GDM1 (cell line): ENCODE measurements around the gene JMJD1C.
"Not testable (repeated sequence)": the region's sequence is repeated elsewhere in the genome, so short reads cannot be mapped to it uniquely, and the experiment has no call there.

ENCODE experiments used
- DNase-seq: peaks from one replicate; lab custom pipeline; 2025; lab: John Stamatoyannopoulos, UW

Gene JMJD1C

GRCh38 chr10:63348245-63348850 is 117.4 kb downstream of the JMJD1C start:
- DNase-seq, result no peak

DNA sequence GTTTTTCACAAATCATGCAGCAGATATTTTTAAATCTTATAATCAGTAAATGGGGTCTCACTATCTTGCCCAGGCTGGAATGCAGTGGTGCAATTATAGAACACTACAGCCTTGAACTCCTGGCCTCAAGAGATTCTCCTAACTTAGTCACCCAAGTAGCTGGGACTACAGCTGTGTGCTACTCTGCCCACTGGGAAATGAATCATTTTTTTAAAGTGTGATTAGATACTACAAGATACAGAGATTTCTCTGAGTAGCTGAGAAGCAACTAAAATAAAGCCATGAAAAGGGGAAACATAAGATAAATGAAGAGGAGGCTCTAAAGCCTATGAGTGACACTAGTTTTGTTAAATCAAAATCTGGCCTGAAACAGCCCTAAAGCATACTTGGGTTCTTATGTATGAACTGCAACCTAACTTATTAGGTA is 119.7 kb downstream of the JMJD1C start:
- no peak for DNase-seq

DNA sequence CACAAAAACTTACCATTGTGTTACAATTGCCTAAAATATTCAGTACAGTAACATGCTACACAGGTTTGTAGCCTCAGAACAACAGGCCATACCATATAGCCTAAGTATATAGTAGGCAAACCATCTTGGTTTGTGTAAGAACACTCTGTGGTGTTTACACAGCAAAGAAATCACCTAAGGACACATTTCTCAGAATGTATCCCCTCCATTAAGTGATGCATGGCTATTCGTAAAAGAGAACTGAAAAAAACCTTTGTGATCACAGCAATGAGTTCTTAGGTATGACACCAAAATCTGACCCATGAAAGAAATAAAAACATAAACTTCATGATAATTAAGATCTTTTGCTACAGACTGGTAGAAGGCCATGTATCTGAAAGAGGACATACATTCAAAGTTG is 121.5 kb downstream of the JMJD1C start:
- no peak for DNase-seq

DNA sequence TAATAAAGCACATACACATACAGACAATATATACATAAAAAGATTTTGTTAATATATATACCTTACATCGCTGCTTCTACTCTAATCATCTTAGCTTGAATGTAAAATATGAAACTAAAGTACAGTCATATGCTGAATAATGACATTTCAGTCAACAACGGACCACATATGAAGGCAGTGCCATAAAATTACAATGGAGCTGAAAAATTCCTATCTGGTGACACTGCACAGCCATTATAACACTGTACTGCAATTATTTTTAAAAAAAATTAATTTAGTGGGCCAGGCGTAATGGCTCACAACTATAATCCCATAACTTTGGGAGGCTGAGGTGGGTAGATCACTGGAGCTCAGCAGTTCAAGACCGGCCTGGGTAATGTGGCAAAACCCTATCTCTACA is 122.3 kb downstream of the JMJD1C start:
- DNase-seq, result no peak

GRCh38 chr10:63339640-63340039 is 126.1 kb downstream of the JMJD1C start:
- DNase-seq, result not testable (repeated sequence)

- no peak for DNase-seq
Observed at GRCh38 chr10:63337455-63338251, 128.1 kb downstream of the JMJD1C start.

GRCh38 chr10:63331586-63331985 is 134.2 kb downstream of the JMJD1C start:
- no peak for DNase-seq

- no peak for DNase-seq
Observed at GRCh38 chr10:63324495-63324854, 141.3 kb downstream of the JMJD1C start.

DNA sequence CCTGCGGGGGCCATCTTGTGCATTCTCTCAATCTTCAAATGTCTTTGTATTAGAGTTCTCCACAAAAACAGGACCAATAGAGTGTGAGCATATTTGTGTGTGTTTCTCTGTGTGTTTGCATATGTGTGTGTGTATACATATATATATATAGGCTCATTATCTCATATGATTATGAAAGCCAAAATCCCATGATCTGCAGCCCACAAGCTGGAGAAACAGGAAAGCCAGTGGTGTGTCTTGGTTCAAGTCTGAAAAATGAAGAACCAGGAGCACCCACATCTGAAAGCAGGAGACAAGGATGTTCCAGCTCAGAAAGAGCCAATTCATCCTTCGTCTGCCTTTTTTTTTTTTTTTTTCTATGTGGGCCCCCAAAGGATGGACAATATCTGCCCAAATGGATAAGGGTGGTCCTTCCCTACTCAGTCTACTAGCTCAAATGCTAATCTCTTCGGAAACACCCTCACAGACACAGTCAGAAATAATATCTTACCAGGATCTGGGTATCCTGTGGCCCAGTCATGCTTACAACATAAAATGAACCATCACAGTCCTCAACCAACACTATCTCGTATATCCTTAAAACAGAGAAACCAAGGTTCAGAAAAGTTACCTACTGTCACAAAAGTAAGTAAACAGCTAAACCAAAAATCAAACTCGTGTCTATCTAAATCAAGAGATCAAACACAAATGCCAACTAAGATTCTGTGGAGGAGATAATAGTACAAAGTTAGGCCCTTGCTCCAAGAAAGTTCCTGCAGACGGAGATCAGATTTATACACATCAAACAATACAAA is 141.9 kb downstream of the JMJD1C start:
- no peak for DNase-seq

DNA sequence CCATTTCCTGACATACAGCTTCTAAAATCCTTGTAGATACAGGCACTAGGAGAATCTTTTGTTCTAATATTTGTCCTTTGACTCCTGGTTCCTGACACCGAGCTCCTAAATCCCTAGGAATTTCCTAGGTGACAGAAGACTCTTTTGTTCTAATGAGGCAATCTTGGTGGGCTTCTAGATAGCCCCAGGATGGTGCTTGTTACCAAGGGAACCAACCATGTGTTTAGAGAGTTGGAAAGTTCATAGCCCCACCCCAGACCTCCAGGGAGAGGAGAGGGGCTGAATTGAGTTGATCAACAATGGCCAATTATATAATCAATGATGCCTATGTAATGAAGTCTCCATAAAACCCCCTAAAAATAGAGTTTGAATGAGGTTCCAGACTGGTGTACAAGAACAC is 145.1 kb downstream of the JMJD1C start:
- DNase-seq, result no peak

- no peak for DNase-seq
Observed at GRCh38 chr10:63319231-63319630, 146.5 kb downstream of the JMJD1C start.

DNA sequence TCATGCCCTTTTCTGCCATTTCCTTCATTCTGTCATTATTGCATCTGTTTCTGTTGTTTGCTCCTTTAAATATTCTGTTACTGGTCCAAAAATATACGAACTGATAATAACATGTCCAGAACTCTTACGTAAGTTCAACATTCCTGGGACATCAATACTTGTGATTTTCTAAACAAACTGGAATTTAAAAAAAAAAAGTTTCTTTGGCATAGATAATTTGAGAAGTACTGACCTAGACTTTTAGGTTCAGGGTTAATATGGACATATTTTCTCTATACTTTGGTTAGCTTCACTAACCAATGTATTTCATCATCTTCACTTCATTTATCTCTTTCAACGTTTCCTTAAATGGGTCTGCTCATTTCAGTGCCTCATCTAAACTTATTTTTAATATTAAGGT is 147.3 kb downstream of the JMJD1C start:
- DNase-seq, result no peak

- no peak for DNase-seq
Observed at GRCh38 chr10:63314020-63314419, 151.8 kb downstream of the JMJD1C start.

DNA sequence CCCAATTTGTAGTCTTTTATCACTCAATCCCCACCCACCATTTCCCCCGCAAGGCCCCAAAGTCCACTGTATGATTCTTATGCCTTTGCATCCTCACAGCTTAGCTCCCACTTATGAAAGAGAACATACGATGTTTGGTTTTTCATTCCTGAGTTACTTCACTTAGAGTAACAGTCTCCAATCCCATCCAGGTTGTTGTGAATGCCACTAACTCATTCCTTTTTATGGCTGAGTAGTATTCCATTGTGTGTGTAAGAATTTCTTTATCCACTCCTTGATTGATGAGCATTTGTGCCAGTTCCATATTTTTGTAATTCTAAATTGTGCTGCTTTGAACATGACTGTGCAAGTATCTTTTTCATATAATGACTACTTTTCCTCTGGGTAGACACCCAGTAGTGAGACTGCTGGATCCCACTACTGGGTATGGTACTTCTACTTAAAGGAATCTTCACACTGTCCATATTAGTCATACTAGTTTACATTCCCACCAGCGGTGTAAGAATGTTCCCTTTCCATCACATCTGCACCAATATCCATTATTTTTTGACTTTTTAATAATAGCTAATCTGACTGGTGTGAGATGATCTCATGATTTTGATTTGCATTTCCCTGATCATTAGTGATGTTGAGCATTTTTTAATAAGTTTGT is 152.6 kb downstream of the JMJD1C start:
- no peak for DNase-seq

GRCh38 chr10:63308628-63309027 is 157.1 kb downstream of the JMJD1C start:
- DNase-seq, result no peak

GRCh38 chr10:63304146-63304545 is 161.6 kb downstream of the JMJD1C start:
- DNase-seq, result no peak

DNA sequence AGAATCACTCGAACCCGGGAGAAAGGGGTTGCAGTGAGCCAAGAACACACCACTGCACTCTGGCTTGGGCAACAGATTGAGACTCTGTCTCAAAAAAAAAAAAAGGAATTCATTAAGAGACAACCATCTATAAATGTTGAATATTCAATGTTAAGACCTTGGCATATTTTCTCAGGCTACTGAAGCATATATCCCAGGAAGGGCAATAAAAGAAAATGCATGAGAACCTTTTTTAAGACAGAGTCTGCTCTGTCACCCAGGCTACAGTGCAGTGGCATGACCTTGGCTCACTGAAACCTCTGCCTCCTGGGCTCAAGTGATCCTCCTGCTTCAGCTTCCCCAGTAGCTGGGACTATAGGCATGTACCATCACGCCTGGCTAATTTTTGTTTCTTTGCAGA is 165.0 kb downstream of the JMJD1C start:
- no peak for DNase-seq

DNA sequence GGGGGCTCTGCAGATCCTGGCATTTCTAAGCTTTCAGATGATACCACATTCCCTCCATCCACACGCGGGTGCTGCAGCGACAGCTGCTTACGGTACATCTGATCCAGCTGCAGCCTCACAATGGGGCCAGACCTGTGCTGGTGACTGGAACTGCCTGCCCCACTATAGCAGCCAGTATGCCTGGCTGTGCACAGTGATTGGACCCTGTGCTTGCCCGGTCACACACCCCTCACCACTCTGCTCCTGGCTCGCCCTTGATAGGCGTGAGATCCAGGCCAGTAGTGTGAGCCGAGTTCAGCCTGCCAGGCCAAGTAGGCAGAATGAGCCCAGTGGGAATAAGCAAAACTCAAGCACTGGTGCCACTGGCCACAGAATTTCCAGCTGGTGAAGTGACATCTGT is 167.8 kb downstream of the JMJD1C start:
- no peak for DNase-seq

DNA sequence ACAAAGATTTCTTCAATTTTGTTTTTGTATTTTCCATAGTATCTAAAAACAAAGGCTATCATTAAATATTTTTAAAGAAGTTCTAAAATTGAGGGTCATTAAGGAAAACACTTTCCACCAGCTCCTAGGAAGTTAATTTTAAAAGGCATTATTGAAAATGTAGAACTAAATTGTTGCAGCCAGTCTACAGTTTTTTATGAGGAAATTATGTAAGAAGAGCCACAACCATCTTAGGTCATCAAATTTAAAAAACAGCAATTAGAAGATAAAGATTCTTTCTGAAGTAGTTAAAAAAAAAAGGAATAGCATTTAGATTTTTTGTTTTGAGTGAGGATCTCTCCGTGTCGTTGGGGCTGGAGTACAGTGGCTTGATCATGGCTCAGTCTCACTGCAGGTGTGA is 171.0 kb downstream of the JMJD1C start:
- DNase-seq, result no peak

- not testable (repeated sequence) for DNase-seq
Observed at GRCh38 chr10:63292847-63293246, 172.9 kb downstream of the JMJD1C start.

DNA sequence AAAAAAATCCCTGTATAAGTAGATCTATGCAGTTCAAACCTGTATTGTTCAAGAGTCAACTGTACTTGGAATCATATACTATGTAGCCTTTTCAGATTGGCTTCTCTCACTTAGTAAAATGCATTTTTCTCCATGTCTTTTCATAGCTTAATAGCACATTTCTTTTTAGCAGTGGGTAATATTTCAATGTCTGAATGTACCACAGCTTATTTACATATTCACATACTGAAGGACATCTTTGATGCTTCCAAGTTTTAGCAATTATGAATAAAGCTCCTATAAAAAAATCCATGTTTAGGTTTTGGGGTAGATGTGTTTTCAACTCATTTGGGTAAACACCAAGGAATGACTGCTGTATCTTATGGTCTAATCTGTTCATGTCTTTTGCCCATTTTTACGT is 177.6 kb downstream of the JMJD1C start:
- DNase-seq, result no peak

DNA sequence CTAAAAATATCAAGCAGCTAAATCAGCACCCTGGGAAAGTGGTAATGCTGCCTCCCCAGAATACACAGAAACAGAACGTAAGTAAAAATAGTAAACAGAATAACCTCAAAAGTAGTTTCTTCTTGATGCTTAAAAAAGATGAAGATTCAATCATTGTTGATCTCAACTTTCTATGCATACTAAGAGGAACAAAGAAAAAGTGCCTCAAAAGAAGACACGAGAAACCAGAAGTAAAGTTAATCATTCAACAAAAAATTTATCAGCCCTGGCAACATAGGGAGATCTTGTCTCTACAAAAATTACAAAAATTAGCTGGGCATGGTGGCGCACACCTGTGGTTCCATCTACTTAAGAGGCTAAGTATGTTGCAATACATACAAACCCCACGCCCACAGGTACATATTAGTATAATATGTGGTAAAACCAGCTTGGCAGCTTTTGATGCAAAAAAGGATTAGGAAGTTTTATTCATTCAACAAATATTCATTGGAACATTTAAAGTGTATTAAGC is 179.0 kb downstream of the JMJD1C start:
- DNase-seq, result no peak
